SU-DHL-6 (cell line): ENCODE measurements around the gene KCNAB2.

ENCODE experiments used
- H2AFZ ChIP-seq: fragments of 200-600 bp; sonication (generic); 2 replicates; pipeline ENCODE4 v1.6.1; 2014; ENCODE audit warnings: low read depth, mild to moderate bottlenecking, moderate library complexity, mixed read lengths, antibody characterized with exemption, low read length; ENCODE audit not compliant: severe bottlenecking
- H3F3A ChIP-seq: fragments of 200-600 bp; shearing (Covaris generic); 2 replicates; pipeline ENCODE4 v1.6.0; 2016; ENCODE audit warnings: antibody characterized with exemption, mild to moderate bottlenecking; ENCODE audit not compliant: insufficient read depth
- H3K27ac ChIP-seq: fragments of 200-600 bp; sonication (generic); 2 replicates; pipeline ENCODE4 v1.5.1; 2016; ENCODE audit warnings: low read depth, mild to moderate bottlenecking, low read length, moderate library complexity, mixed read lengths
- H3K27me3 ChIP-seq: fragments of 200-600 bp; sonication (generic), shearing (Covaris generic); 2 replicates; pipeline ENCODE4 v1.6.0; 2014; ENCODE audit warnings: mild to moderate bottlenecking, low read length
- H3K36me3 ChIP-seq: fragments of 200-600 bp; sonication (generic); 2 replicates; pipeline ENCODE4 v1.6.1; 2014; ENCODE audit warnings: mild to moderate bottlenecking, low read length, mixed read lengths
- H3K4me2 ChIP-seq: fragments of 300-600, 200-600 bp; shearing (Covaris generic), sonication (generic); 2 replicates; pipeline ENCODE4 v1.6.0; 2014; ENCODE audit warnings: low read length, low read depth, mild to moderate bottlenecking; ENCODE audit not compliant: poor library complexity, severe bottlenecking
- H3K4me3 ChIP-seq: fragments of 200-600 bp; sonication (generic); 2 replicates; pipeline ENCODE4 v1.5.1; 2014; ENCODE audit warnings: antibody characterized with exemption, low read length, mild to moderate bottlenecking, mixed read lengths; ENCODE audit not compliant: insufficient read depth, poor library complexity, severe bottlenecking
- H3K79me2 ChIP-seq: fragments of 200-600 bp; sonication (generic); 2 replicates; pipeline ENCODE4 v1.6.1; 2014; ENCODE audit warnings: mild to moderate bottlenecking, low read length, moderate library complexity; ENCODE audit not compliant: insufficient read depth
- H3K9ac ChIP-seq: fragments of 200-600 bp; sonication (generic); 2 replicates; pipeline ENCODE4 v1.7.0; 2014; ENCODE audit warnings: mild to moderate bottlenecking, low read length
- H3K9me2 ChIP-seq: fragments of 200-600 bp; sonication (generic); replicated peaks from 2 replicates; pipeline ENCODE4 v1.6.1; 2014; ENCODE audit warnings: low read length; ENCODE audit not compliant: insufficient read depth
- H3K9me3 ChIP-seq: fragments of 200-600 bp; sonication (generic); 2 replicates; pipeline ENCODE4 v1.6.1; 2014; ENCODE audit warnings: low read length, mixed read lengths; ENCODE audit not compliant: insufficient read depth
- H4K20me1 ChIP-seq: fragments of 200-600 bp; sonication (generic); 2 replicates; pipeline ENCODE4 v1.6.1; 2014; ENCODE audit warnings: low read depth, mild to moderate bottlenecking, antibody characterized with exemption, low read length, moderate library complexity, mixed read lengths
- EZH2phosphoT487 ChIP-seq: fragments of 200-600 bp; sonication (generic), shearing (Covaris generic); conservative IDR thresholded peaks from 2 replicates; pipeline ENCODE4 v1.6.1; 2018; ENCODE audit warnings: mild to moderate bottlenecking, antibody characterized with exemption, low read length, moderate library complexity, mixed read lengths
- TF ChIP-seq, protein P1 (sequence below): fragments of 200-600 bp; sonication (generic); IDR thresholded peaks from one replicate; pipeline ENCODE4 v1.5.1; 2017; ENCODE audit warnings: antibody characterized with exemption, mild to moderate bottlenecking, low read length, moderate library complexity; ENCODE audit not compliant: insufficient read depth, poor library complexity, severe bottlenecking

KCNAB2 gene

DNA sequence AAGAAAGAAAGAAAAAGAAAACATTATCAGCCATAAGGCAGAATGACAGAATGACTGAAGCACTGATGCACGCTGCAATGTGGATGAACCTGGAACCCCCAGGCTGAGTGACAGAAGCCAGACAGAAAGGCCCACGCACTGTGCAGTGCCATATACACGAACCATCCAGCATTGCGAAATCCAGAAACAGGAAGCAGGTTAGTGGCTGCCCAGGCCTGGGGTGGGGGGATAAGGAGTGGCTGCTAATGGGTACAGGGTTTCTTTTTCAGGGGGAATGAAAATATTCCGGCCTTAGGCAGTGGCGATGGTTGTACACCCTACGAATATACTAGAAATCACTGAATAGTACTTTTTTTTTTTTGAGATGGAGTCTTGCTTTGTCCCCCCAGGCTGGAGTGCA lies 77.4 kb downstream of the KCNAB2 start:
- no peaks in the 10 kb centered on the region for H3K36me3 ChIP-seq
- H3K4me3 ChIP-seq, result no peak overlapping the region
- no peaks in the 10 kb centered on the region for H3F3A ChIP-seq
- TF ChIP-seq, protein P1, sequence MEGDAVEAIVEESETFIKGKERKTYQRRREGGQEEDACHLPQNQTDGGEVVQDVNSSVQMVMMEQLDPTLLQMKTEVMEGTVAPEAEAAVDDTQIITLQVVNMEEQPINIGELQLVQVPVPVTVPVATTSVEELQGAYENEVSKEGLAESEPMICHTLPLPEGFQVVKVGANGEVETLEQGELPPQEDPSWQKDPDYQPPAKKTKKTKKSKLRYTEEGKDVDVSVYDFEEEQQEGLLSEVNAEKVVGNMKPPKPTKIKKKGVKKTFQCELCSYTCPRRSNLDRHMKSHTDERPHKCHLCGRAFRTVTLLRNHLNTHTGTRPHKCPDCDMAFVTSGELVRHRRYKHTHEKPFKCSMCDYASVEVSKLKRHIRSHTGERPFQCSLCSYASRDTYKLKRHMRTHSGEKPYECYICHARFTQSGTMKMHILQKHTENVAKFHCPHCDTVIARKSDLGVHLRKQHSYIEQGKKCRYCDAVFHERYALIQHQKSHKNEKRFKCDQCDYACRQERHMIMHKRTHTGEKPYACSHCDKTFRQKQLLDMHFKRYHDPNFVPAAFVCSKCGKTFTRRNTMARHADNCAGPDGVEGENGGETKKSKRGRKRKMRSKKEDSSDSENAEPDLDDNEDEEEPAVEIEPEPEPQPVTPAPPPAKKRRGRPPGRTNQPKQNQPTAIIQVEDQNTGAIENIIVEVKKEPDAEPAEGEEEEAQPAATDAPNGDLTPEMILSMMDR, result no peak
- no peak for TF ChIP-seq EZH2phosphoT487
- H3K9ac ChIP-seq, result no peak overlapping the region
- H3K27ac ChIP-seq, result no peak overlapping the region
- no peaks in the 10 kb centered on the region for H4K20me1 ChIP-seq
- H3K9me3 ChIP-seq, result no peaks in the 10 kb centered on the region
- no peaks in the 10 kb centered on the region for H3K27me3 ChIP-seq
- no peaks in the 10 kb centered on the region for H3K9me2 ChIP-seq
- no peak overlapping the region for H2AFZ ChIP-seq
- H3K79me2 ChIP-seq, result no peaks in the 10 kb centered on the region
- H3K4me2 ChIP-seq, result no peak overlapping the region

DNA sequence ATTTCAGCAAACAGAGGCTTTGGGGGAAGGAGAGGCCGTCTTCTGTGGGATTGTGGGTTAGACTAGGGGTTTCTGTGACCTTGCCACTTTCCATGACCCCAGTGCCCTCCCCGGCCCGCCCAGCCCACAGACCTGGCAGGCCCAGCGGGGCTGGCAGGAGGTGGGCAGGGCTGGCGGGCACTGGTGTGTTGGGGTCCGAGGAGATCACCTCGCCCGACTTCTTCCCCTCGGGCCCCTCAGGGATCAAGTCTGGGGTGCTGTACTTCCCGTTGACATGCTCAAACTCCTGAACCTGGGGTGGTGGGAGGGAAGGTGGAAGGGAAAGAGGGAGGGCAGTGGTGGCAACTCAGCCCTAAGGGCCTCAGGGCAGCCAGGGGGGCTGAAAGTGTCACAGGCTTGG lies 78.1 kb downstream of the KCNAB2 start:
- H3K4me2 ChIP-seq, result no peak overlapping the region
- no peaks in the 10 kb centered on the region for H3K27me3 ChIP-seq
- no peaks in the 10 kb centered on the region for H4K20me1 ChIP-seq
- TF ChIP-seq, protein P1, result no peak
- TF ChIP-seq EZH2phosphoT487, result no peak
- H3K79me2 ChIP-seq, result no peaks in the 10 kb centered on the region
- no peak overlapping the region for H3K27ac ChIP-seq
- no peaks in the 10 kb centered on the region for H3K9me3 ChIP-seq
- no peak overlapping the region for H2AFZ ChIP-seq
- H3F3A ChIP-seq, result no peaks in the 10 kb centered on the region
- no peaks in the 10 kb centered on the region for H3K9me2 ChIP-seq
- H3K36me3 ChIP-seq, result no peaks in the 10 kb centered on the region
- H3K9ac ChIP-seq, result no peak overlapping the region
- H3K4me3 ChIP-seq, result no peak overlapping the region

DNA sequence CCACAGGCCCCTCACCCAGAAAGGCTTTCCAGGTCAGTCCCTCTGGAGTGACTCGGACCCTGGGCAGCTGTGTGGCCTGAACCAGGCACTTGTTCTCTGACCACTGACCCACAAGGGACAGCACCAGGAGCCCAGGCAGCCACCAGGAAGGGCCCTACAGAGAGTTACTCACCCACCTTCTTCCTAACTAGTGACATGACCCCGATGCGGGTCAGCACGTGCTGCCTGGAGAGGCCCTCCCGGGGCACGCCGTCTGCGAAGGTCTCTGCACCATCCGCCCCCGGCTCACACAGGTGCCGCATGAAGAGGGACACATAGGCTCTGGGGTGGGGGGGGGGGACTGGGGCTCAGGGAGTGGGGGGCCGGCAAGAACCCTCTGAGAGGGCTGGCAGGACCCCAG lies 78.7 kb downstream of the KCNAB2 start:
- H3K79me2 ChIP-seq, result no peaks in the 10 kb centered on the region
- no peak overlapping the region for H3K4me2 ChIP-seq
- no peaks in the 10 kb centered on the region for H4K20me1 ChIP-seq
- H3K36me3 ChIP-seq, result no peaks in the 10 kb centered on the region
- H2AFZ ChIP-seq, result no peak overlapping the region
- no peaks in the 10 kb centered on the region for H3K9me2 ChIP-seq
- TF ChIP-seq, protein P1, result no peak
- TF ChIP-seq EZH2phosphoT487, result no peak
- no peaks in the 10 kb centered on the region for H3K27me3 ChIP-seq
- H3K27ac ChIP-seq, result no peak overlapping the region
- no peaks in the 10 kb centered on the region for H3F3A ChIP-seq
- no peak overlapping the region for H3K4me3 ChIP-seq
- no peak overlapping the region for H3K9ac ChIP-seq
- H3K9me3 ChIP-seq, result no peaks in the 10 kb centered on the region
